K562 (cell line): Measurements from ENCODE around the gene DAP. TPM values are rescaled to one million over a fixed set of nuclear protein-coding genes. Genes with fewer than 3 reads are reported as not detected.
A peak's percentile ranks its signal among the peaks of the same experiment; 100 is the strongest.

Experiments
- ARID1B ChIP-seq: fragments of 450-650 bp; IDR thresholded peaks from 2 replicates; pipeline ENCODE4 v1.6.1; 2016; ENCODE audit warnings: antibody characterized with exemption, mild to moderate bottlenecking, inconsistent platforms
- BHLHE40 ChIP-seq: IDR thresholded peaks from 2 replicates; pipeline ENCODE4 v1.6.1; 2011; ENCODE audit warnings: low read length, improper control_type of control experiment
- FOXJ2 ChIP-seq: fragments of 200-800 bp; sonication (Bioruptor generic); IDR thresholded peaks from 2 replicates; pipeline ENCODE4 v1.6.1; 2016; ENCODE audit warnings: missing genetic modification characterization, missing compliant biosample characterization
- NFATC3 ChIP-seq: fragments of 450-650 bp; IDR thresholded peaks from 2 replicates; pipeline ENCODE4 v1.6.1; 2017; ENCODE audit warnings: mild to moderate bottlenecking
- NFE2 ChIP-seq: IDR thresholded peaks from 2 replicates; pipeline ENCODE4 v1.6.1; 2014; ENCODE audit warnings: antibody characterized with exemption, low read depth
- RBBP5 ChIP-seq: fragments of 200-600 bp; sonication (generic); IDR thresholded peaks from 2 replicates; pipeline ENCODE4 v1.6.1; 2012; ENCODE audit warnings: borderline replicate concordance, mild to moderate bottlenecking, low read length, control low read depth, inconsistent platforms; ENCODE audit not compliant: insufficient read depth, poor library complexity, severe bottlenecking
- RHOXF2B ChIP-seq: fragments of 250-450 bp; sonication (Bioruptor Pico); conservative IDR thresholded peaks from 2 replicates; pipeline ENCODE4 v1.5.1; 2021
- SMAD3 ChIP-seq: fragments of 450-650 bp; formaldehyde crosslinking; conservative IDR thresholded peaks from 2 replicates; pipeline ENCODE4 v1.4.0; 2020; ENCODE audit warnings: mild to moderate bottlenecking
- SNRNP70 ChIP-seq: fragments of 200-400 bp; formaldehyde crosslinking; optimal IDR thresholded peaks from 2 replicates; pipeline ENCODE3; 2017; ENCODE audit warnings: low read depth, low read length
- TEAD4 ChIP-seq, 2 experiments: sonication (generic) in 1 of 2; formaldehyde crosslinking in 1 of 2; IDR thresholded peaks; 2 replicates each; pipeline versions ENCODE4 v1.6.1 to v1.8.0; 2012 to 2022; ENCODE audit warnings: borderline replicate concordance in 1 of 2, inconsistent platforms in 1 of 2, low read length in 1 of 2, mild to moderate bottlenecking in 1 of 2, missing genetic modification reagents in 1 of 2
- ZMIZ1 ChIP-seq, 2 experiments: fragments of 150-350 bp in 1 of 2; IDR thresholded peaks; 2 replicates each; pipeline ENCODE4 v1.6.1; 2012 to 2016; ENCODE audit warnings: low read depth in 2 of 2, low read length in 2 of 2, mild to moderate bottlenecking in 1 of 2, moderate library complexity in 1 of 2
- ZNF146 ChIP-seq: IDR thresholded peaks from one replicate; pipeline ENCODE4 v1.6.1; 2018; ENCODE audit warnings: missing compliant biosample characterization; ENCODE audit not compliant: unreplicated experiment
- ZNF408 ChIP-seq: fragments of 250-450 bp; sonication (Bioruptor Pico); IDR thresholded peaks from 2 replicates; pipeline ENCODE4 v1.4.0; 2020; ENCODE audit warnings: low read depth, mild to moderate bottlenecking, moderate library complexity
- ZNF589 ChIP-seq: fragments of 200-800 bp; sonication (Bioruptor generic); IDR thresholded peaks from 2 replicates; pipeline ENCODE4 v1.6.1; 2016; ENCODE audit warnings: low read depth, missing genetic modification characterization, missing compliant biosample characterization
- polyA plus RNA-seq, 8 experiments: library from polyadenylated mRNA; depleted of rRNA in 4 of 8; stranded (reverse) in 5 of 8; unstranded in 3 of 8; fragments of >200 nt; fragmentation: Nextera tagmentation in 2 of 8; fragmentation: Illumina TruSeq in 1 of 8; extraction: Ambion mirVana in 2 of 8; extraction: Trizol in 1 of 8; gene quantifications; 2 replicates each; pipeline versions ENCODE4 v1.2.1 to v1.2.3, GENCODE V29; 2011 to 2014; ENCODE audit warnings: inconsistent platforms in 1 of 8, missing spikeins in 1 of 8
- total RNA-seq, 7 experiments: library from RNA; depleted of rRNA in 6 of 7; stranded (reverse); fragments of >200 nt in 6 of 7; fragmentation: Illumina TruSeq in 2 of 7; extraction: Trizol in 2 of 7; gene quantifications; 2 replicates each; pipeline versions ENCODE4 v1.2.1 to v1.2.3, GENCODE V29; 2011 to 2021; ENCODE audit warnings: low replicate concordance in 1 of 7

DAP gene
- total and polyA plus RNA-seq, 9 of the 15 experiments (the other 6 are each of a cell fraction or from before 2014, with no cell fraction given) = 14.1 to 151 (median 34.5) TPM

GRCh38 chr5:10704949-10705621 lies 55.9 kb downstream of the DAP start (continued):
- TF ChIP-seq ZNF589 (peak; percentile 63), SMAD3 (no peak), ZNF408 (CRISPR knock-in tag) (no peak), NFATC3 (no peak), RHOXF2B (no peak), FOXJ2 (tag) (no peak), NFE2 (no peak), ZMIZ1 (IDR thresholded peaks at IDR 0.05; ENCODE audit: low read depth in 2 of 2, low read length in 2 of 2) (no peak), ARID1B (0 out of 2 replicates have a peak, but pooled peaks have one; percentile 16), SNRNP70 (no peak), RBBP5 (no peak), TEAD4 (IDR thresholded peaks at IDR 0.05; ENCODE audit: low read length) (peak; percentile 29; the same call in 1 of the 2 replicates), TEAD4 (CRISPR knock-in tag; IDR thresholded peaks at IDR 0.05; ENCODE audit: borderline replicate concordance) (no peak), BHLHE40 (peak; percentile 28; the same call in 1 of the 2 replicates), ZNF146 (no peak)
- TF ChIP-seq, all 486 proteins: peak for 27
